DOHH2 (cell line): ENCODE measurements around the gene BBS9.

Source experiments
- H3F3A ChIP-seq: fragments of 200-600 bp; sonication (generic), shearing (Covaris generic); 2 replicates; pipeline ENCODE4 v1.6.0; 2016; ENCODE audit warnings: antibody characterized with exemption, mild to moderate bottlenecking; ENCODE audit not compliant: control insufficient read depth, insufficient read depth
- H3K27ac ChIP-seq: fragments of 200-600 bp; sonication (generic); 2 replicates; pipeline ENCODE4 v1.5.1; 2014; ENCODE audit warnings: low read depth, mild to moderate bottlenecking, low read length, moderate library complexity
- H3K27me3 ChIP-seq: fragments of 200-600 bp; sonication (generic); 2 replicates; pipeline ENCODE4 v1.6.1; 2014; ENCODE audit warnings: mild to moderate bottlenecking, low read length, mixed read lengths; ENCODE audit not compliant: control insufficient read depth
- H3K36me3 ChIP-seq: fragments of 200-600 bp; sonication (generic); 2 replicates; pipeline ENCODE4 v1.6.1; 2014; ENCODE audit warnings: mild to moderate bottlenecking, low read length, moderate library complexity, mixed read lengths; ENCODE audit not compliant: control insufficient read depth
- H3K4me1 ChIP-seq: fragments of 200-600 bp; sonication (generic); 2 replicates; pipeline ENCODE4 v1.6.1; 2014; ENCODE audit warnings: mild to moderate bottlenecking, low read length, mixed read lengths; ENCODE audit not compliant: control insufficient read depth
- H3K4me2 ChIP-seq: fragments of 200-600 bp; sonication (generic); 2 replicates; pipeline ENCODE4 v1.6.0; 2014; ENCODE audit warnings: mild to moderate bottlenecking, low read length, moderate library complexity
- H3K4me3 ChIP-seq: fragments of 200-600 bp; sonication (generic); 2 replicates; pipeline ENCODE4 v1.5.1; 2014; ENCODE audit warnings: mild to moderate bottlenecking, low read length, mixed read lengths
- H3K79me2 ChIP-seq: fragments of 200-600 bp; sonication (generic); 2 replicates; pipeline ENCODE4 v1.6.1; 2014; ENCODE audit warnings: mild to moderate bottlenecking, low read length, mixed read lengths; ENCODE audit not compliant: control insufficient read depth
- H3K9me2 ChIP-seq: fragments of 200-600 bp; sonication (generic); replicated peaks from 2 replicates; pipeline ENCODE4 v1.6.1; 2014; ENCODE audit warnings: mild to moderate bottlenecking, low read length, mixed read lengths; ENCODE audit not compliant: control insufficient read depth
- H3K9me3 ChIP-seq: fragments of 200-600 bp; sonication (generic); 2 replicates; pipeline ENCODE4 v1.6.1; 2014; ENCODE audit warnings: antibody characterized with exemption, low read length, mixed read lengths; ENCODE audit not compliant: control insufficient read depth, insufficient read depth
- H4K20me1 ChIP-seq: fragments of 200-600 bp; sonication (generic); 2 replicates; pipeline ENCODE4 v1.6.0; 2014; ENCODE audit warnings: low read depth, mild to moderate bottlenecking, antibody characterized with exemption, low read length, moderate library complexity; ENCODE audit not compliant: control insufficient read depth, insufficient read depth
- CTCF ChIP-seq: fragments of 200-600 bp; sonication (generic); IDR thresholded peaks from one replicate; pipeline ENCODE4 v1.5.1; 2014; ENCODE audit warnings: antibody characterized with exemption, mild to moderate bottlenecking, low read depth, low read length; ENCODE audit not compliant: poor library complexity, severe bottlenecking
- EZH2phosphoT487 ChIP-seq: fragments of 200-600 bp; sonication (generic); IDR thresholded peaks from 2 replicates; pipeline ENCODE4 v1.6.1; 2017; ENCODE audit warnings: borderline replicate concordance, mild to moderate bottlenecking, antibody characterized with exemption, low read length, moderate library complexity, mixed read lengths

The BBS9 gene

GRCh38 chr7:33539198-33539597 is 409.8 kb downstream of the BBS9 start:
- no peak overlapping the region for H3K27ac ChIP-seq
- no peaks in the 10 kb centered on the region for H4K20me1 ChIP-seq
- H3K9me3 ChIP-seq = peaks cover 13% of the 10 kb centered on the region; the same call in 1 of the 2 replicates
- no peaks in the 10 kb centered on the region for H3K4me1 ChIP-seq
- no peaks in the 10 kb centered on the region for H3K27me3 ChIP-seq
- H3K79me2 ChIP-seq = no peaks in the 10 kb centered on the region
- no peak overlapping the region for H3K4me3 ChIP-seq
- no peak for TF ChIP-seq EZH2phosphoT487
- TF ChIP-seq CTCF = no peak
- no peaks in the 10 kb centered on the region; the same call in 1 of the 2 replicates for H3K9me2 ChIP-seq
- no peaks in the 10 kb centered on the region for H3K36me3 ChIP-seq
- no peak overlapping the region for H3K4me2 ChIP-seq
- H3F3A ChIP-seq = no peaks in the 10 kb centered on the region

- TF ChIP-seq CTCF = no peak
- no peak for TF ChIP-seq EZH2phosphoT487
- H3K36me3 ChIP-seq = no peaks in the 10 kb centered on the region
- H3K4me2 ChIP-seq = no peak overlapping the region
- no peaks in the 10 kb centered on the region for H3K4me1 ChIP-seq
- H3K27ac ChIP-seq = no peak overlapping the region
- no peaks in the 10 kb centered on the region for H3K79me2 ChIP-seq
- H3K9me2 ChIP-seq = no peaks in the 10 kb centered on the region; the same call in 1 of the 2 replicates
- peaks cover 13% of the 10 kb centered on the region; the same call in 1 of the 2 replicates for H3K9me3 ChIP-seq
- no peak overlapping the region for H3K4me3 ChIP-seq
- no peaks in the 10 kb centered on the region for H3F3A ChIP-seq
- H4K20me1 ChIP-seq = no peaks in the 10 kb centered on the region
- no peaks in the 10 kb centered on the region for H3K27me3 ChIP-seq
Measured at GRCh38 chr7:33539659-33540400, 410.5 kb downstream of the BBS9 start.

GRCh38 chr7:33547880-33548279 is 418.5 kb downstream of the BBS9 start:
- Histone ChIP-seq H3F3A (no peaks in the 10 kb centered on the region), H4K20me1 (no peaks in the 10 kb centered on the region), H3K36me3 (no peaks in the 10 kb centered on the region), H3K4me2 (no peak overlapping the region), H3K4me1 (peaks cover 8% of the 10 kb centered on the region), H3K9me3 (no peaks in the 10 kb centered on the region), H3K4me3 (no peak overlapping the region), H3K27me3 (no peaks in the 10 kb centered on the region), H3K9me2 (no peaks in the 10 kb centered on the region; the same call in 1 of the 2 replicates), H3K79me2 (no peaks in the 10 kb centered on the region), H3K27ac (no peak overlapping the region)
- no peak for TF ChIP-seq EZH2phosphoT487
- no peak for TF ChIP-seq CTCF
